Measurements from ENCODE around the gene KCNA3.

DNA sequence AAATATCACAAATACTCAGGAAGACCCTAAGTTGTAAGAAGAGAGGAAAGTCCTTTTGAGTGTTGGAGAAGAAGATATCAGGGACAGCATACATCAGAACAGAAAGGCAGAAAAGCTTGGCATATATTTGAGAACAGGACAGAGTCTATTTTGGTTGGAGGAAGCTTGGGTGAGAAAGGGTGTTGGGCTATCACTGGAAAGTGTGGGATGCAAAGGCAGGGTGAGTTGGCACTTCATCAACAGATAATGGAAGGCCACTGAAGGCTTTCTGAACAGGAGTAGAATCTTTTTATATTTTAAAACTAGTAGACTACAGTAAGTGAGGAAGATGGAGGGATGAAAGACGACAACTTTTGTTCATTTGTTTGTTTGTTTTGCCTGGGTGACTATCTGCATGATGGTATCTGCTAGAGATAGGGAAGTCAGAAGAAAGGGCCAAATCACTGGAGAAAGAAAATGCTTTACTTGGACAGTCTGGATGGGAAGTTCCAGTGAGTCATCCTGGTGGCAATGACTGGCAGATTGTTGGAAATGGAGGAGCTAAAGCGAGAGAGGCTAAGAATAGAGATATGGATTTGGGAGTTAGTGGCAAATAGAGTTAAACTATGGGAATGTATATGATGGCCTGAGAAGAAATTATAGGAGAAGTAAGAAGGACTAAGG, 34.9 kb downstream of the KCNA3 start:
- no peak for TF ChIP-seq CTCF (IDR thresholded peaks at IDR 0.05 in 8 of 11, conservative IDR thresholded peaks at IDR 0.05 in 3 of 11)
- no peak for TF ChIP-seq POLR2AphosphoS5 (IDR thresholded peaks at IDR 0.05)
- no peak for TF ChIP-seq POLR2A (IDR thresholded peaks at IDR 0.05)

Measured in spleen (tissue), 7 donors.